K562 (cell line): ENCODE data around the gene ZSWIM2. TPM values are rescaled to one million over a fixed set of nuclear protein-coding genes. Genes with fewer than 3 reads are reported as not detected.

Experiments
- CREBBP ChIP-seq: IDR thresholded peaks from one replicate; pipeline ENCODE4 v1.6.1; 2012; ENCODE audit warnings: low read depth, mild to moderate bottlenecking, control low read depth, inconsistent platforms, low read length
- EP300 ChIP-seq: IDR thresholded peaks from 2 replicates; pipeline ENCODE4 v1.6.1; 2012; ENCODE audit warnings: low read length, improper control_type of control experiment
- FOXJ2 ChIP-seq: fragments of 200-800 bp; sonication (Bioruptor generic); IDR thresholded peaks from 2 replicates; pipeline ENCODE4 v1.6.1; 2016; ENCODE audit warnings: missing genetic modification characterization, missing compliant biosample characterization
- HMBOX1 ChIP-seq: sonication (generic); IDR thresholded peaks from 2 replicates; pipeline ENCODE4 v1.6.1; 2016
- HNRNPLL ChIP-seq: fragments of 200-400 bp; formaldehyde crosslinking; IDR thresholded peaks from 2 replicates; pipeline ENCODE4 v1.6.1; 2017; ENCODE audit warnings: low read length, low read depth, mild to moderate bottlenecking; ENCODE audit not compliant: poor library complexity, severe bottlenecking
- IRF9 ChIP-seq: fragments of 450-650 bp; IDR thresholded peaks from 2 replicates; pipeline ENCODE4 v1.6.1; 2016; ENCODE audit warnings: missing biosample characterization, missing genetic modification characterization
- L3MBTL2 ChIP-seq: fragments of 450-650 bp; IDR thresholded peaks from 2 replicates; pipeline ENCODE4 v1.6.1; 2016; ENCODE audit warnings: mild to moderate bottlenecking, moderate library complexity
- MEIS2 ChIP-seq: fragments of 450-650 bp; IDR thresholded peaks from 2 replicates; pipeline ENCODE4 v1.6.1; 2014; ENCODE audit warnings: mild to moderate bottlenecking; ENCODE audit not compliant: partially characterized antibody
- PBX2 ChIP-seq, 2 experiments: IDR thresholded peaks in 1 of 2; conservative IDR thresholded peaks in 1 of 2; 2 replicates each; pipeline ENCODE4 v1.6.1; 2016; ENCODE audit warnings: low read depth in 2 of 2, mild to moderate bottlenecking in 1 of 2, missing compliant biosample characterization in 1 of 2, missing genetic modification characterization in 1 of 2, moderate library complexity in 1 of 2
- PHF21A ChIP-seq: fragments of 450-650 bp; IDR thresholded peaks from 2 replicates; pipeline ENCODE4 v1.6.1; 2017; ENCODE audit warnings: low read depth, borderline replicate concordance
- PKNOX1 ChIP-seq: fragments of 450-650 bp; IDR thresholded peaks from 2 replicates; pipeline ENCODE4 v1.6.1; 2016
- SIN3A ChIP-seq, 2 experiments: fragments of 150-350 bp in 1 of 2; IDR thresholded peaks; 2 replicates each; pipeline ENCODE4 v1.6.1; 2011 to 2016; ENCODE audit warnings: borderline replicate concordance in 2 of 2, low read depth in 2 of 2, low read length in 2 of 2, mild to moderate bottlenecking in 2 of 2, moderate library complexity in 2 of 2; ENCODE audit not compliant: control insufficient read depth in 1 of 2
- THRAP3 ChIP-seq: fragments of 450-650 bp; IDR thresholded peaks from 2 replicates; pipeline ENCODE4 v1.6.1; 2016; ENCODE audit warnings: mild to moderate bottlenecking, inconsistent platforms, borderline replicate concordance
- polyA plus RNA-seq, 8 experiments: library from polyadenylated mRNA; depleted of rRNA in 4 of 8; stranded (reverse) in 5 of 8; unstranded in 3 of 8; fragments of >200 nt; fragmentation: Nextera tagmentation in 2 of 8; fragmentation: Illumina TruSeq in 1 of 8; extraction: Ambion mirVana in 2 of 8; extraction: Trizol in 1 of 8; gene quantifications; 2 replicates each; pipeline versions ENCODE4 v1.2.1 to v1.2.3, GENCODE V29; 2011 to 2014; ENCODE audit warnings: inconsistent platforms in 1 of 8, missing spikeins in 1 of 8
- total RNA-seq, 7 experiments: library from RNA; depleted of rRNA in 6 of 7; stranded (reverse); fragments of >200 nt in 6 of 7; fragmentation: Illumina TruSeq in 2 of 7; extraction: Trizol in 2 of 7; gene quantifications; 2 replicates each; pipeline versions ENCODE4 v1.2.1 to v1.2.3, GENCODE V29; 2011 to 2021; ENCODE audit warnings: low replicate concordance in 1 of 7

ZSWIM2 gene
- total and polyA plus RNA-seq, 9 of the 15 experiments (the other 6 are each of a cell fraction or from before 2014, with no cell fraction given): not detected

GRCh38 chr2:186887107-186888090, 38.4 kb upstream of the ZSWIM2 start (continued):
- TF ChIP-seq THRAP3 (no peak), EP300 (peak; percentile 6; the same call in 1 of the 2 replicates), L3MBTL2 (no peak), SIN3A (IDR thresholded peaks at IDR 0.05; ENCODE audit: borderline replicate concordance in 2 of 2, control insufficient read depth in 1 of 2, low read depth in 2 of 2, low read length in 2 of 2) (no peak), HMBOX1 (peak; percentile 71), CREBBP (no peak), PBX2 (CRISPR knock-in tag; IDR thresholded peaks at IDR 0.05; ENCODE audit: low read depth) (no peak), PBX2 (tag; conservative IDR thresholded peaks at IDR 0.05; ENCODE audit: low read depth) (0 out of 2 replicates have a peak, but pooled peaks have one; percentile 34), HNRNPLL (no peak), MEIS2 (peak; percentile 76), IRF9 (0 out of 2 replicates have a peak, but pooled peaks have one; percentile 49), PHF21A (no peak), PKNOX1 (peak; percentile 69), FOXJ2 (tag) (no peak)
